OCI-LY1 (cell line): ENCODE measurements around the gene LPIN3.

Experiments used
- H2AFZ ChIP-seq: fragments of 200-600 bp; sonication (generic), shearing (Covaris generic); 2 replicates; pipeline ENCODE4 v1.6.0; 2014; ENCODE audit warnings: antibody characterized with exemption, mild to moderate bottlenecking, low read length
- H3F3A ChIP-seq: fragments of 200-600 bp; sonication (generic), shearing (Covaris generic); 2 replicates; pipeline ENCODE4 v1.6.0; 2014; ENCODE audit warnings: mild to moderate bottlenecking, antibody characterized with exemption, low read length, moderate library complexity; ENCODE audit not compliant: insufficient read depth
- H3K27ac ChIP-seq: fragments of 200-600 bp; sonication (generic); 2 replicates; pipeline ENCODE4 v1.5.1; 2014; ENCODE audit warnings: low read length, mixed run types, mild to moderate bottlenecking, low read depth; ENCODE audit not compliant: poor library complexity, severe bottlenecking
- H3K27me3 ChIP-seq: fragments of 200-600 bp; sonication (generic); 2 replicates; pipeline ENCODE4 v1.6.0; 2014; ENCODE audit warnings: antibody characterized with exemption, mild to moderate bottlenecking, low read length, moderate library complexity; ENCODE audit not compliant: insufficient read depth
- H3K36me3 ChIP-seq: fragments of 200-600 bp; sonication (generic); 2 replicates; pipeline ENCODE4 v1.6.1; 2014; ENCODE audit warnings: mild to moderate bottlenecking, antibody characterized with exemption, low read length, moderate library complexity, mixed read lengths; ENCODE audit not compliant: insufficient read depth
- H3K4me1 ChIP-seq: fragments of 200-600 bp; sonication (generic); 2 replicates; pipeline ENCODE4 v1.5.1; 2014; ENCODE audit warnings: mild to moderate bottlenecking, low read length, moderate library complexity; ENCODE audit not compliant: insufficient read depth, severe bottlenecking
- H3K4me2 ChIP-seq: fragments of 200-600 bp; sonication (generic), shearing (Covaris generic); 2 replicates; pipeline ENCODE4 v1.6.1; 2014; ENCODE audit warnings: low read length
- H3K4me3 ChIP-seq: fragments of 200-600 bp; sonication (generic); 2 replicates; pipeline ENCODE4 v1.5.1; 2014; ENCODE audit warnings: low read length, low read depth, mild to moderate bottlenecking, mixed read lengths; ENCODE audit not compliant: poor library complexity, severe bottlenecking
- H3K79me2 ChIP-seq: fragments of 200-600 bp; shearing (Covaris generic); 2 replicates; pipeline ENCODE4 v1.6.1; 2016; ENCODE audit warnings: mixed run types, low read length, mixed read lengths; ENCODE audit not compliant: insufficient read depth
- H3K9ac ChIP-seq: fragments of 200-600 bp; sonication (generic), shearing (Covaris generic); 2 replicates; pipeline ENCODE4 v1.6.1; 2014; ENCODE audit warnings: mild to moderate bottlenecking, low read length, mixed read lengths
- H3K9me2 ChIP-seq: fragments of 200-600 bp; sonication (generic), shearing (Covaris generic); 2 replicates; pipeline ENCODE4 v1.6.1; 2014; ENCODE audit warnings: low read depth, mild to moderate bottlenecking, low read length, mixed read lengths
- H3K9me3 ChIP-seq: fragments of 200-600 bp; shearing (Covaris generic); 2 replicates; pipeline ENCODE4 v1.6.1; 2014; ENCODE audit warnings: low read length, mixed read lengths
- H4K20me1 ChIP-seq: fragments of 200-600 bp; sonication (generic), shearing (Covaris generic); 2 replicates; pipeline ENCODE4 v1.6.0; 2016; ENCODE audit warnings: mild to moderate bottlenecking, low read length; ENCODE audit not compliant: insufficient read depth
- EZH2 ChIP-seq: fragments of 200-600 bp; sonication (generic), shearing (Covaris generic); IDR thresholded peaks from 2 replicates; pipeline ENCODE4 v1.8.0; 2017; ENCODE audit warnings: borderline replicate concordance, mixed run types, mild to moderate bottlenecking, antibody characterized with exemption, low read length, moderate library complexity, mixed read lengths
- TF ChIP-seq, protein P1 (sequence below): fragments of 200-600 bp; sonication (generic), shearing (Covaris generic); IDR thresholded peaks from 2 replicates; pipeline ENCODE4 v1.5.1; 2017; ENCODE audit warnings: mild to moderate bottlenecking, antibody characterized with exemption, low read length, moderate library complexity, mixed read lengths

The LPIN3 gene

DNA sequence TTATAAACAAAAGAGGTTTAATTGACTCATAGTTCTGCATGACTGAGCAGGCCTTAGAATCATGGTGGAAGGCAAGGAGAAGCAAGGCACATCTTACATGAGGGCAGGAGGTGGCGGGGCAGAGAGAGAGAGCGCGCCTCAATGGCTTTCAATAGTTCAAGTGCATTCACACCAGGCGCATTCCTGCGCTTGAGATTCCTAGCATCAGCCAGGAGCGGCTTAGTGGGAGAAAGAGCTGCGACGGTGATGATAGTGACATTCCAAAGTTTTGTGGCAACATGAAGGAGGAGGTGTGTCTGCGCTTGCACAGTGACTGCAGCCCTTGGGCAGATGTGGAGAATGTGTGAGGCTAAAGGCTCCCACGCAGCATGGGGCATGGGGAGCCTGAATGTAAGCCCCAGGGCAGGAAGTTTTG, 51.0 kb downstream of the LPIN3 start:
- no peak overlapping the region for H3K4me3 ChIP-seq
- H3K27me3 ChIP-seq = no peaks in the 10 kb centered on the region

DNA sequence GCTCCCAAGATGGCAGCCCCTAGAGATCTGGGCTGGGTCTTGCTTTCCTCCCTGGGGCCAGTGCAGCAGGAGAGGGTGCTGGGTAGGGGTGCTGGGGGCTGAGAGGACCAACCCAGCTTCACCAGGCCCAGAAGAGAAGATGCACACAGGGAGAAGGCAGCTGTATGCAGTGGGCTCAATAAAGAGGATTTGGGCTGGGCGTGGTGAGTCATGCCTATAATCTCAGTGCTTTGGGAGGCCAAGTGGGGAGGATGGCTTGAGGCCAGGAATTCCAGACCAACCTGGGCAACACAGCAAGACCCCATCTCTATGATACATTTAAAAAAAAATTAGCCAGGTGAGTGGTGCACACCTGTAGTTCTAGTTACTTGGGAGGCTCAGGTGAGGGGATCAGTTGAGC, 51.7 kb downstream of the LPIN3 start:
- H4K20me1 ChIP-seq = no peaks in the 10 kb centered on the region
- H3K9me3 ChIP-seq = no peaks in the 10 kb centered on the region
- H3K79me2 ChIP-seq = no peaks in the 10 kb centered on the region
- H2AFZ ChIP-seq = no peak overlapping the region
- no peak overlapping the region for H3K4me3 ChIP-seq
- no peak for TF ChIP-seq EZH2
- TF ChIP-seq, protein P1, sequence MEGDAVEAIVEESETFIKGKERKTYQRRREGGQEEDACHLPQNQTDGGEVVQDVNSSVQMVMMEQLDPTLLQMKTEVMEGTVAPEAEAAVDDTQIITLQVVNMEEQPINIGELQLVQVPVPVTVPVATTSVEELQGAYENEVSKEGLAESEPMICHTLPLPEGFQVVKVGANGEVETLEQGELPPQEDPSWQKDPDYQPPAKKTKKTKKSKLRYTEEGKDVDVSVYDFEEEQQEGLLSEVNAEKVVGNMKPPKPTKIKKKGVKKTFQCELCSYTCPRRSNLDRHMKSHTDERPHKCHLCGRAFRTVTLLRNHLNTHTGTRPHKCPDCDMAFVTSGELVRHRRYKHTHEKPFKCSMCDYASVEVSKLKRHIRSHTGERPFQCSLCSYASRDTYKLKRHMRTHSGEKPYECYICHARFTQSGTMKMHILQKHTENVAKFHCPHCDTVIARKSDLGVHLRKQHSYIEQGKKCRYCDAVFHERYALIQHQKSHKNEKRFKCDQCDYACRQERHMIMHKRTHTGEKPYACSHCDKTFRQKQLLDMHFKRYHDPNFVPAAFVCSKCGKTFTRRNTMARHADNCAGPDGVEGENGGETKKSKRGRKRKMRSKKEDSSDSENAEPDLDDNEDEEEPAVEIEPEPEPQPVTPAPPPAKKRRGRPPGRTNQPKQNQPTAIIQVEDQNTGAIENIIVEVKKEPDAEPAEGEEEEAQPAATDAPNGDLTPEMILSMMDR = no peak
- no peaks in the 10 kb centered on the region for H3K27me3 ChIP-seq
- no peak overlapping the region for H3K27ac ChIP-seq
- H3K36me3 ChIP-seq = no peaks in the 10 kb centered on the region
- no peaks in the 10 kb centered on the region for H3F3A ChIP-seq
- H3K9me2 ChIP-seq = no peaks in the 10 kb centered on the region
- H3K9ac ChIP-seq = no peak overlapping the region
- H3K4me1 ChIP-seq = no peaks in the 10 kb centered on the region
- H3K4me2 ChIP-seq = no peak overlapping the region

More for the DNA sequence above, 51.0 kb downstream of the LPIN3 start:
- Histone ChIP-seq H3K9ac (no peak overlapping the region), H4K20me1 (no peaks in the 10 kb centered on the region), H3F3A (no peaks in the 10 kb centered on the region), H3K27ac (no peak overlapping the region), H2AFZ (no peak overlapping the region), H3K4me1 (no peaks in the 10 kb centered on the region), H3K79me2 (no peaks in the 10 kb centered on the region), H3K9me3 (no peaks in the 10 kb centered on the region), H3K4me2 (no peak overlapping the region), H3K9me2 (no peaks in the 10 kb centered on the region), H3K36me3 (no peaks in the 10 kb centered on the region)
- TF ChIP-seq EZH2 = no peak
- TF ChIP-seq, protein P1 = no peak

DNA sequence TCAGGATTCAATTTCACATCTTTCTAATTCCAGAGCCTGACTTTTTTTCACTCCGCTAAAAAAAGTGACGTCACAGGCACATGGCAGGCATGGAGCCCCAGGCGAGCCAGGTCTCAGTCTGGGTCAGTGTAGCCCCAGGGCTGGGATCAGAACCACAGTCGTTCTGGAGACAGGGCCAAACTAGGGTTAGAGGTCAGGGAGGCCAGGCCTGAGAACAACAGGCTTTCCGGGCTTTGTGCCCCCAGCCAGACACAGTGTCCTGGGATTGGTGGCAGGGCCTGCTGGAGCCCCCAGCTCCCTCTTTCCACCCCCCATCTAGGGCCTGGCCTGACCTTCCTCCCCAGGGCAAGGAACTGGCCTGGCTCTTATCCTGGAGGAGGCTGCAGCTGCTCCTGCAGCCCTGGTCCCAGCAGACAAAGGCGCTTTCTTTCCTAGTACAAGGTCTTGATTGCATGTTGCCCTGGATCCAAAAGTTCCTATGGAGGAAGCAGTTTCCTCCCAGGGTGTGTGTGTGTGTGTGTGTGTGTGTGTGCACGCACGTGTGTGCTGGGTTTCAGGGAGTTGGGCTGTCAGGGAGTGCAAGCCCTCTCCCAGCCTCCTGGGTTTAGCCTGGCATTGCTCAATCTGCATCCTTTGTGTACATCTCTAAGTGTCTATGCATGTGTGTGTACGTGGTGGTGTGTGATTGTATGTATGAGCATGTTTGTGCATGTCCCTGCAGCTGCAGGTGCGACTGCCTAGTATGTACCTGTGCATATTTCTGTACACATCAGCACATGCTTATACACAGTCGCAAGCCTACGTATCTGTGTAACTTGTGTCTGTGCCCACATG, 52.5 kb downstream of the LPIN3 start:
- H3K4me3 ChIP-seq = no peak overlapping the region
- no peaks in the 10 kb centered on the region for H3K27me3 ChIP-seq
- no peaks in the 10 kb centered on the region for H3F3A ChIP-seq
- TF ChIP-seq, protein P1 = no peak
- TF ChIP-seq EZH2 = no peak
- H3K79me2 ChIP-seq = no peaks in the 10 kb centered on the region
- H3K36me3 ChIP-seq = no peaks in the 10 kb centered on the region
- H4K20me1 ChIP-seq = no peaks in the 10 kb centered on the region
- no peak overlapping the region for H2AFZ ChIP-seq
- no peak overlapping the region for H3K27ac ChIP-seq
- no peaks in the 10 kb centered on the region for H3K9me3 ChIP-seq
- no peak overlapping the region for H3K9ac ChIP-seq
- no peaks in the 10 kb centered on the region for H3K9me2 ChIP-seq
- H3K4me2 ChIP-seq = no peak overlapping the region
- H3K4me1 ChIP-seq = no peaks in the 10 kb centered on the region
